Measurements from ENCODE around the gene FLRT2.

Gene FLRT2

DNA sequence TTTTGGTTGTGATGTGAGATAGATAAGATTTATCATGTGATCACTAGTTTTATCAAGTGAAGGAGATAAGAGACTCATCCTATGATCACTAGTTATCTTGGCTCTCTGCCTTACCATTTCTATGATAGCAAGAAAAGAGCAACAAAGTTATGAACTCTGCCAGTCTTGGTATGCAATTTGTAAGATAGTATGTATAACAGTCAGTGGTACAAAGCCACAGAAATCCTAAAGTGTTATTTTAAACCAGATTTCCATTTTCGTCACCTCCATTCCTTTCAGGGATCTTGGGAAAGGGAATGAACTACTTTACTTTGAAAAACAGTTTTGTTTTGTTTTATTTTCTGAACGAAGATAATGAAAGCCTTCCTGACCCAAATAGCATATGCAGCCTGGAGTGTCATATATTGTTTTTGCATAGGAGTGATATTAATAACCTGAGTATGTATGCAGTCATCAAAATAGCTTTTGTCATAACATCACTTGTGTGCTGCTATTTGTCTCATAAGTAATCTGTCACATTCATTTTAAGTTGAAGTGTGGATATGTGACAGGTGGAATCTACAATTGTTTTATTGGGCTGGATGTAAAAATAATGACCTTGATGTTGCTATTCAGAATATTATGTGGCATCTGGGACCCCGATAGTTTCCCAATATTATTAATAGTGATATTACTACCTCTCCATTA is 35.0 kb downstream of the FLRT2 start:
- DNase-seq (ENCODE audit: low read depth) = no peak

DNA sequence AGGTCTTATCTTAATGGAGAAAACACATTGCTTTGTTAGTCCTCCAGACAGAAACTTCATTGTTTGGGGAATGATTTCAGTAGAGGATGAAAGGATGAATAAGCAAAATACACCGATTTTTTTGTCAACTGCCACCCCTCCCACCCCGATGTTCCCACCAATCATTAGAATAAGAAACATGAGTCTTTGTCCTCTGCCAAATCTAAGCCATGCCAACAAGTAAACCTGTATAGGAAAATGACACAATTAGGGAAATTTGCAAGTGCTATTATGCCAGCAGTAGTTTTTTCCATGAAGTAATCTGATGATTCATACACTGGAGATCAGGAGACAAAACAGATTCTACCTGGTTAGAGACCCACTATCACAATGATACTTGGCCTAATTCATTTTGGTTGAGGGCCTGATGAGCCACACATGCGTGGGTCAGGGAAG is 35.9 kb downstream of the FLRT2 start:
- no peak for DNase-seq (ENCODE audit: low read depth)

DNA sequence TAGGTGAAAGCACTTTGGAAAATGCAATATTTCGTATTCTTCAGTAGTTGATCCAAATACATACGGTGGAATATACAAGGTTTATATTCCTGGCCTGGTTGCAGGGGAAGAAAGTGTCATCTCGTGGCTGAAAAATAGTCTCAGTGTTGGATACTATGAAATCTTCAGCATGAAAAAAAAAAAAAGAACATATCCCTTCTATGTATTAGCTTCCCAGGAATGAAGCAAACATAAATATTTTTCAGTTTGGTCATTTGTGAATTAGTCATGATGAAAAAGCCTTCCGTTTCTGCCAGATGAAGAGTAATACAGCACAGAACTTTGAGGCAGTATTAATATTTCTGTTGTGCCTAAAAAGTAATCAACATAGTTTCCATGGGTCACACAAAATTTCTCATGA is 36.7 kb downstream of the FLRT2 start:
- DNase-seq (ENCODE audit: low read depth) = no peak

DNA sequence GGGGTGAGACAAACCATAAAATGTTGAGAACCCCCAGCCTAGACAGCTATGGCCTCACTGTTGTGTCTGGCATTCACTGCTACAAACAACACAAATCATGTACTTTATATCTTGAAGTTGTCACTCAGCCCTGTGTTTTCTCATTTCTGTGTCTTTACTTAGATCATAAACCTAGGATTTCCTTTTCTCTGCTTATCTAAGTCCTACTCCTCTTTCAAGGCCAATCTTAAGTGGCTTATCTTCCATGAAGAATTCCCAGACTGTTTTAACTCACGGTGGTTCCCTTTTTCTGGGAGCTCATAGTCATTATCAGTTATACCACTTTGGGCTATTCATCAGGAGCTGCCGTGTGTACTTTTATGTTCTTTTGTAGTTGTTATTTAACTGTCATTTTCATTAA is 42.1 kb downstream of the FLRT2 start:
- DNase-seq (ENCODE audit: low read depth) = no peak

DNA sequence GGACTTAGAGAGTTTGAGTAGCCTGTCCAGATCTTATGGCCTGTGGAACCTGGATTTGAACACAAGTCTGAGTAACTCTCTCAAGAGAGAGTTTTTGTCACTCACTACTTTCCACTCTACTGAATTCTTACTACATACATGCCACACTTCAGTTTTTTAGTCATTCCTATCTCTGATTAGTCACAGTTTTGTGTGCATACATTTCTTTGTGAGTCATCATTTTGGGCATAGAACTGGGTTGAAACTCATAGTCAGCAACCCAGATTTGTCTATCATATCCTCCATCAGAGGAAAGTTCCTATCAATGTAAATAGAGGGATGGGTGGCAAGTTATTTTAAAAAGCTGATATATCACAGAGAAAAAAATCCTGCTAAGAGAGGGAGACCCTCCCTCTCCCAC is 42.9 kb downstream of the FLRT2 start:
- no peak for DNase-seq (ENCODE audit: low read depth)

DNA sequence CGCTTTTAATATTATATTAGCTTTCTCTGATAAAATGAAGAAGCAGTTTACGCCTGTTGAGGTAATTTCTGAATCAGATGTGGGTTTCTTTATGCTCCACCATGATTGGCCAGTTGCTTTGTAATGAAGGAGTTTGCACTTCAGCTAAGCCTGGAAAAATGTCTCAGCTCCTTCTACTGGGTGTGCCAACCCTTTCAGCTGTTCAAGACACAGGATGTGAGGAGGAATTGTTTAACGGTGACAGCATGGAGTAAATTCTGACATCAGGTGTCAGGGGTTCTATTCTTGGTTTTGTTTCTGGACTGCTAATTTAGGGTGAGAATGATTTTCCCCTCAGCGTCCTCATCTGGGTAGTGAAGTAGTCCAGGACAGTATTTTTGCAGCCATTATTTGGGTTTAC is 43.5 kb downstream of the FLRT2 start:
- no peak for DNase-seq (ENCODE audit: low read depth)

DNA sequence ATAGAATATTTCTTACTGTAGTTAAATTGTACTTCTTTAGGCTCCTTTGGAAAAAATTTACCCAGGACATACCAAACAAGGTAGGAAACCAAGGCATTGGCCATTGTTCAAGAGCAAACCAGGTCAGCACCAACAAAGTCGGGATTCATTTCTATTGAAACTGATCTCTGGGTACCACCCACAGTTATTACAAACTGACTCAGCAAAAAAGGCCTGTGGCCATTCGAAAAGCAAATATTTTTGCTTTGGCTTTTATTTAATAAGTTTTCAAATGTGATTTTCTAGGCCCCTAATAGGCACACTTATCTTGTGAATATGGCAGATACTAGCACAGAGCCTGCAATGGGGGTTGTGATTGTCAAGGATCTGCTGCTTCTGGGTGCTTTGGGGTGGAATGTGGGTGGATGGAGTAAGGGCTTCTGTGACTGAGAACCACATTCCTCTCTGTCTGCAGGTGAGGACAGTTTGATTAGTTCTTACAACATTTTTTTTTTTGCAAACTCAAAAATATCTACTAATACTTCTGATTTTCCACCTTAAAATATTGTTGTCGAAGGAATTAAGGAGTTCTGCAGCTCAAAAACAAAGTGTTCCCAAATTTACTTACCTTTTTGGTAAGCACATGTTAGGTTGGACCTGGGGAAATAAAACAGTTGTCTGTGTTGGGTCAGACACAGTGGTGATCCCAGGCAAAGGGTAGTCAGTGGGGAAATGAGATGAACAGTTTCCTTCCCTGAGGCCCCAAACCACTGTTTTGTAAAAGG is 45.1 kb downstream of the FLRT2 start:
- DNase-seq (ENCODE audit: low read depth) = no peak

DNA sequence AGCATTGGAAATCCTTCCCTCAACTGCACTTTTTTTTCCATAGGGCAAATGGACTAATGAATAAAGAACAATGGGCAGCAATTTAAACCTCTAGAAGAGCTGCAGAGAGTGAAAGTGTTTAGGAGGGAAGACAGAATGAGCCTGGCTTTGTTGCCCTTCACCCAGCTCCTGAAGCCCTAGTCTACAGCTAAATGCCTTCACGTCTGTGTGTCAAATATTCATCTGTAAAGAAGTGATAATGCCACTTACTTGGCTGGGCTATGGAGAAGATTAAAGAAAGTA is 45.6 kb downstream of the FLRT2 start:
- no peak for DNase-seq (ENCODE audit: low read depth)

DNA sequence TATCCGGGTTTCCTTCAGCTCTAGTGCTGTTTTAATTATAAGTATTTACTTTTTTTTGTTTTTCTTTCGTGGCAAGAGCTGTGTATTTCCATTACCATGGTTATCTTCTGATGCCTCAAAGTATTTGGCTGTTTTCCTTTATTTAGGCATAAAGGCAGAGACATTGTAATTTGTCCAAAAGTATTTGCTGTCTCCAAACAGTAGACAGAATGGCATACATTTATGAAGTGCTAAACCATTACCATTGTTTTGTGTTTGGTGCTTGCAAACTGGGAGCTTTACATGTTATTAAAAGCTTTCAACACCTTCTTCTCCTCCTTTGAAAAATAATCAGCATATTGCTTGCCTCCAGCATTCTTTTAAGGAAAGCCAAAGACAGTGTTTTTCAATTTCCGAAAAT is 46.3 kb downstream of the FLRT2 start:
- DNase-seq (ENCODE audit: low read depth) = no peak

DNA sequence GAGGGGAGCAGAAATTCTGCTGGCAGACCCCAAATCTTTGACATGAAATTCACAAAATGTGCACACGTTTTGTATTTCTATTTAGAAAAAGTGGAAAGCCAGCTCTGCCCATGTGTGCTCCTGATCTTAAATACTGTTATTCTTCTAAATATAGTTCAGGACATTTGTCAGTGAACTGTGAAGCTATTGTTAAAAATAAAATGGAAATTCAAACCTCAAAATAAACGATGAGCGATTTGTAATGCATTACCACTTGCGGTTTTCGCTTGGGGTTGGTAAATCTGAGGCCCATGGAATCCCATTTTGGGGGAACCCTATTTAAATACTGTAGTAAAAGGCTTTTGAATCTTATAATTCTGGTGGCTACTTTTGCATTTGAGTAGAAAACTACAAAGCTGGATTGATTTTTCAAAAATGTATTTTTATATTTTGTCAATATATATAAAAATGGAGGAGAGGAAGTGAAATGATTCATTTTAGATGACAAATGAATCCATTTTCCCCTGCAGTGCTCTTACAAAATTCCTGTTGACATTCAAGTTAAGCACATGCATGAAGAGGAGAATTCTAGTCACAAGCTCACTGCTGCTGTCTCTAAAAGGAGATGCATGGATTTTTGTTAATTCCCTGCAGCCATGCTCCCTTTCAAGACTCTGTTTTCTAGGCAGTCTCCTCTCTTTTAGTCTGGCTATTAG is 47.1 kb downstream of the FLRT2 start:
- no peak for DNase-seq (ENCODE audit: low read depth)

DNA sequence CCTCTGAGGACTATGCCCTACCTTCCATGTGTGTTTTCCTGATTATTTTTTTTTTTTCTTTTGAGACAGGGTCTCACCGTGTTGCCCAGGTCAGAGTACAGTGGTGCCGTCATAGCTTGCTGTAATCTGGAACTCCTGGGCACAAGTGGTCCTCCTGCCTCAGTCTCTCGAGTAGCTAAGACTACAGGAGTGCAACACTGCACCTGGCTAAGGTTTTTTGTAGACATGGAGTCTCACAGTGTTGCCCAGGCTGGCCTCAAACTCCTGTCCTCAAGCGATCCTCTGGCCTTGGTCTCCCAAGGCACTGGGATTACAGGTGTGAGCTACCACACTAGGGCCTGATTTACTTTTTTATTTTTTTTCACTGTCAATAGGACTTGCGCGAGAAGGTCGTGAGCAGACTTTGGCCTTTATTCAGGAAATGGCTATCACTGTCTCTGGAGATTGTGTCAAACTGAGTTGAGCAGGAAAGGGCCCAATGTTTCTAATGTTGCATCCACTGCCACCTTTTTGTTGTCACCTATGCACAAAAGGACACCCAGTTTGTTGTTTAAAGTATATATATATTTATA is 47.7 kb downstream of the FLRT2 start:
- no peak for DNase-seq (ENCODE audit: low read depth)

DNA sequence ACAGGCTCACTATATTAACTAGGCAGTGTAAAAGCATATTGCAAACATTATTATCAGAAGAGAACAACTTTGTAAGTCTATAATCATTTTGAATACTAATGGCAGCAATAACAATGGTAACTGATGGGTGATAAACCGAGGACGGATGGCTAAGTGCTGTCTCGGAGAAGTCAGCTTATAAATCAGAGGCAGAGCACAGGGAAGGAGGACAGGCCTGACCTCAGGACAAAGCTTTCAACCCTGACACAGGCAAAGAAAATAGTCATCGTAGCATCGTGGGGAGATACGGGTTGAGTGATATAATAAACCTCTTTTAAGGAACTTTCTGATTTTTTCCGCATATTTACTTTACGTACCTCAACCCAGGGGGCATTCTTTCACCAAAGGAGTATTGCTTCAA is 48.4 kb downstream of the FLRT2 start:
- DNase-seq (ENCODE audit: low read depth) = no peak

DNA sequence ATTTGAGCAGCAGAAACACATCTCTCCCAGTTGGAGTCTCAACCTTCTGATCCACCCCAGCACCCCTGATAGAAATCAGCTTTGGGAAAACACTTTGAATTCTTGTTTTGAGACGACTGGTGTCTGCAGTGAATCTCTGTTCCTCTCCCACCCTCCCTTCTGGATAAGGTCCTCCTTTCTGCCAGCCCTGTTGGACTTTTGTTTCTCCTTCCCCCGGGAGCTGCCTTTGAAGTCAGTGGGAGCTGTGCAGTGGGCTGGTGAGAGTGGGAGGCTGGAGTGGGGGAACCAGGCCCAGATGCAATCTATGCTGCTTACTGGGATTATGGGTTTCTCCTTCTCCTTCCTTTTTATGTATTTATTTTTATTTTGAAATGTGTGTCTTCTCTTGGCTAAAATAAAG is 49.0 kb downstream of the FLRT2 start:
- no peak for DNase-seq (ENCODE audit: low read depth)

DNA sequence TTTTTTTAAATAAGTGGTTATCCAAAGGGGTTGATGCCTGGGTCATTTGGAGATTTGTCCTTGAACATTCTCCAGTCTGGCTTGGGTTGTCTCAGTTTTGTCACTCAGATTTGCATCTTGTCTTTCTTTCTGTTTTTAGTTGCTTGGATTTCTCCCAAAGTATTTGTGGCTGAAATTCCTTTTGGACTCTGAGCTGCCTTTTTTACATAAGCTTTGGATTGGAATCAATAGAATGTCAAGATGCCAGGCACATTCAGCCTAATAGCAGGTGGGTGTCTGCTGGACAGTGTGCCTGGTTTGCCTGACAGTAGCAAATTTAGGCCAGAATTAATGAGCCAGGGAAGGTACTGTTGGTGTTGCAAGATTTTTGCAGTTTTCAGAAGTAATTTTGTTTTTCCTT is 50.0 kb downstream of the FLRT2 start:
- DNase-seq (ENCODE audit: low read depth) = no peak

DNA sequence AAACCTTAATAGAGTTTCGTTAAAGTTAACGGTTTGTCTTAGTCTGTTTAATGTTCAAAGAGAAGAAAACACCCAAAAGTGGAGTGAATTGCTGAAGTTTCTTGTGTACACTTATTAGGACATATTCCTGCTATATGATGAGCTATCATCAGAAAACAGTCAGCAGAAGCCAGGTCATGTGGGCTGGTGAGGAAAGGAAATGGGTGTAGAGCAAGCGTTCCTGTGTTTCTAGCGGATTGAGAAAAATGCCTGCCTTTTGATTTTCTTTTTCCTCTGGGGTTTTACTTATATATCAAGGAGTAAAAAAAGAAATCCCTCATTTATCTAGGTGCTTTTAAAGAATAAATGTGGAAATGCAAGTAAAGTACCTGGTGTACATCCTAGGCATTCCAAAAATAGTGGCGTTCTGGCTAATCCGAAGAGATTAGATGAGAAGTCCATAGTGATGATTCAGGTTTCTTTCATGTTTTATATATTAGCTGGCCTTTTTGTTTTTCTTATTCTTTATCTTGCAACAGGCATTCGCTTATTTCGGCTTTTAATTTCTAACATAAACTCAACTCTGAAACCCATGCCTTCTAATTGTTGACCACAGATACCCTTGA is 50.7 kb downstream of the FLRT2 start:
- DNase-seq (ENCODE audit: low read depth) = no peak

DNA sequence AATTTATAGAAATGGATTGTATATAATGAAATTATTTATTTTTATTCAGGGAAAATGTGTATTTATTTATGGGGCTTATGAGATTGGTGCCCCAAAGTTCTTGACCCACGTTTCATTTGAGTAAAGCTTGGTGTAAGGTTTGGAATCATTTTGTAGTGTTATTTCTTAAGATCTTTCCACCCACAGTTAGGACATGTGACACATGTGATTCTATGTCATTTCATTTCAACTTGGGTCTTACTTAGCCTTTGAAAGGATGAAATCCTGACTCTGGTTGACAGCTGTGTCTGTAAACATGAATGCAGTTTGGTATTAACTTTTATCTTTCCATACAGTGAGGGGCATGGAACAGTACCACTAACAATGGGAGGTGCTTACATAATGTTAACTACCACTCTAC is 51.7 kb downstream of the FLRT2 start:
- no peak for DNase-seq (ENCODE audit: low read depth)

DNA sequence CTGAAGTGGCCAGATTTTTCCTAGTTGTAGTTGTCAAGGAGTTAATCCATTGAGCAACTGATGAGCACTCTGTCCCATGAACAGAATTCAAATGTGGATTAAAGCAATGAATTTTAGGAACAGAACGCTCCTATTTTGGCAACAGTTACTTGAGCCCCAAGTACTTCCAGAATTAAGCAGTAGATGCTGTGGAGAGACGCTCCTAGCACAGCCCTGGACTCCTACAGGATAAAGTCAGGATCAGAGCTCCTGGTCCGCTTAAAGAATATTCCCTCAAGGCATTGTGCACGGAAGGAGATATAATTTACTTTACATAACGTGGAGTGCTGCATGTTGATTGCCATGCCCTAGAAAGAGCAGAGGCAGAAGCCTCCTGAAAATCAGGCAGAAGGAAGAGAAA is 53.4 kb downstream of the FLRT2 start:
- no peak for DNase-seq (ENCODE audit: low read depth)

DNA sequence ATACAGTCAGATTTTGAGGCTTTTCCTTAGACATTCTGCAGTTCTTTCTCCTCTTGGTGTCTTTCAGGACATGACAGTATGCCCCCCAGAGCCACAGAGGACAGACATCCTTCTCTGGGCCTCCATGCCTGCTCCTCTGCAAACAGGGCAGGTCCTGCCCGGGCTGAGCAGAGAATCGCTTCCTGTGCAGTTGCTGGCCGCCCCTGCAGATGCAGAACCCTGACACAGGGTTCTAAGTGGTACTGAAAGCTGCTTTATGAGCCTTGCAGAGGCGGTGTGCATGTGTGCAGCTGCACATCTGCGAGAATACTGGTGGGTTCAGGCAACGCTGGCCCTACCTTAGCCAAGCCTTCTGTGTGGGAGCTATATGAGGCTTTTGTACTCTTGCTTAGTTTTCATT is 54.5 kb downstream of the FLRT2 start:
- no peak for DNase-seq (ENCODE audit: low read depth)

DNA sequence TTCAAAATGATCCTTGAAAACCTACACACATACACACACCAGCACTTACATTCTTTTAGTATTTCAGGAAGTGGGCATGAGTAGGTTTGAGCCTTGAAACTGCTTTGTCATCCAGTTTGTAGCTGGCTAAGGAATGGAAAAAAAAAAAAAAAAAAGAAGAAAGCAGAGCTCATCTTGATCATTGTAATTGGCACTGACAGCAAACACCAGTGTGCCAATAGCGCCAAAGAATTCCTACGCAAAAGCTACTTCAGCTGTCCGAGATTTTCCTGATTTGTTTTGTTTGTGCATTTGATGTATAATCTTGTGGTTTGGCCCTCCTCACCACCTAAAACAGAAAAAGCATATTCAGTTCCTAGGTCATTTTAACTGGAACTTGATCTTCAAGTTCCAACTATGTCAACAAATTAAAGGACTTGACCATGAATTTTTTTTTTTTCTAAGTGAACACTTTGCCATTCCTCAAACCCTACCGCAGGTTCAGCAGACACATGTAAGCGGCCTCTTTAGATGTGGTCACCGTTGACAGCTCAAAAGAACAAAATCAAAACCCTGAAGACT is 57.3 kb downstream of the FLRT2 start:
- DNase-seq (ENCODE audit: low read depth) = no peak

DNA sequence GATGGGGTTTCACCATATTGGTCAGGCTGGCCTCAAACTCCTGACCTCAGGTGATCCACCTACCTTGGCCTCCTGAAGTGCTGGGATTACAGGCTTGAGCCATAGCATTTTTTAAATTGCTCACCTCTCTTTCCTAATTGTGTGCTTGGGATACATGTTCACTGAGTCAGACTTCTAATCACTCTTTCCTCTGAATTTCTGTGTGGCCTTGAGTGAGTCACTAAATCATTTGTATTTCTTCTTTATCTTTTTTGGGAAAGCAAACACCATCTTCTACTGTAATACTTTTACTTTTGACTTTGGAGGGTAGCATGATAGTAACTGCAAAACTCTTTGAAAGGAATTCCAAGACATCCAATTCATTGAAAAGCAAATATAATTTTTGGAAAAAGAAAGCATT is 60.8 kb downstream of the FLRT2 start:
- no peak for DNase-seq (ENCODE audit: low read depth)

DNA sequence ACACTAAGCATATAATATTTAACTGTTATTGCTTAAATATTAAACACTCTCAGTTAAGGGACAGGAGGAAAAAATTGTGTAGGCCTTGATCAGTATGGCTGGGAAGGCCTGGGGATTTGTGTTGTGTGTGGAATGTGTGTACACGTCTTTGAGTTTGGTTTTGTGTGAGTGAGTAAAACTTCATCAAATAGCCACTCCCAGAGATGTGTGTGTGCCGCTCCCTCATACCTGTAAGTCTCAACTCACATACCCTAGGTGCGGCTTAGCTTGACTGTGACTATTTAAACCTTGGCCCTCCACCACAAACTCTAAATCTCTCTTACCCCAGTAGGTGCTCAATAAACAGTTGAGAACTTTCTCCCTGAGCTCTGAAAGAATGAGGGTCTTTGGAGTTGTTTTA is 64.3 kb downstream of the FLRT2 start:
- no peak for DNase-seq (ENCODE audit: low read depth)

DNA sequence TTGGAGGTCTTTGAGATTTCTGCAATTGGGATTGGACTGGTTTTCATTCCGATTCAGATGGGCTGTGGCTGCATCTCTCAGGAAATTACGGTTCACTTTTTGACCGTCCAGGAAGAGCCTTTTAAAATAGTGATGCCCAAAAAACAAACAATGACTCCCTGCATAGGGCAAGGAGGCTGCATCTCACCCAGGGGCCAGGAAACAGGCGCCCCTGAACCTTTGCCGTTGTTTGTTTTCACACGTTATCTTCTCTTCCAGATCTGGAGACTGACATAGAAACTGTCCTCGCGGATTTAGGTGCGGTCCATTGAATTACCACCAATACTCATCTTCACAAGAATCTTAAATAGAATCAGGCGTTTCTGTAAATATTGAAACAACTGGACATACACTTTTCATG is 66.0 kb downstream of the FLRT2 start:
- no peak for DNase-seq (ENCODE audit: low read depth)

DNA sequence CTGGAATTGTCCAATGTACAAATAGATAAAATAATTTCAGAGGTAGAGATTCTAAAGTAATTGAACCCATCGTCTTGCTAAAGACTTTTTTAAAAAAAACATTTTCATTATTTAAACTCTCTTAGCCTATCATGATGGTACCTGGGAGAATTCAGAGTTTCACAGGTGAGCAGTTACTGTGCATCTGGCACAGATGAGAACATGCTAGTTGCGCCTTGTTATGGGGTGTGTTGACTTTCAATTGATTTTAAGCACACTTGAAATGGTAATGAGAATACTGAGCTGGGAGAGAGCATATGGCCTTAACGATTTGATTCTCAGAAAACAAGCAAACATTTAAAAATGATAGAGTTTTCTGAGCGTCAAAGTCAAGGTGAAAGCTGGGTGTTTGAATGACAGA is 66.6 kb downstream of the FLRT2 start:
- DNase-seq (ENCODE audit: low read depth) = no peak
